ENCODE results near the gene SPTY2D1. TPM values are rescaled to one million over a fixed set of nuclear protein-coding genes. Genes with fewer than 3 reads are reported as not detected.
"Not testable (repeated sequence)": the region's sequence is repeated elsewhere in the genome, so short reads cannot be mapped to it uniquely, and the experiment has no call there.

Gene SPTY2D1
- total RNA-seq, 6 experiments from 2014 or later, result 25.9 to 29.8 (median 28.1) TPM

GRCh38 chr11:18671246-18671645 is 37.1 kb upstream of the SPTY2D1 start:
- no peaks in the 10 kb centered on the region for H3K9me3 Mint-ChIP-seq
- H3K36me3 Mint-ChIP-seq (ENCODE audit: low read depth), result no peaks in the 10 kb centered on the region
- no peak for TF ChIP-seq CTCF (IDR thresholded peaks at IDR 0.05)
- no peak for DNase-seq
- no peak overlapping the region for H3K27ac Mint-ChIP-seq
- peaks cover 17% of the 10 kb centered on the region for H3K4me1 Mint-ChIP-seq (ENCODE audit: low read depth)
- H3K4me3 Mint-ChIP-seq, result no peak overlapping the region
- H3K27me3 Mint-ChIP-seq (ENCODE audit: insufficient read depth), result peaks cover 9% of the 10 kb centered on the region

GRCh38 chr11:18669711-18670110 is 35.6 kb upstream of the SPTY2D1 start:
- peak overlapping the region; percentile 31; the same call in 1 of the 2 replicates for H3K4me3 Mint-ChIP-seq
- H3K4me1 Mint-ChIP-seq (ENCODE audit: low read depth), result peaks cover 17% of the 10 kb centered on the region
- DNase-seq, result no peak
- no peaks in the 10 kb centered on the region for H3K9me3 Mint-ChIP-seq
- no peak for TF ChIP-seq CTCF (IDR thresholded peaks at IDR 0.05)
- peaks cover 8% of the 10 kb centered on the region for H3K27me3 Mint-ChIP-seq (ENCODE audit: insufficient read depth)
- H3K36me3 Mint-ChIP-seq (ENCODE audit: low read depth), result no peaks in the 10 kb centered on the region
- H3K27ac Mint-ChIP-seq, result no peak overlapping the region

- H3K27me3 Mint-ChIP-seq (ENCODE audit: insufficient read depth), result peaks cover 8% of the 10 kb centered on the region
- TF ChIP-seq CTCF (IDR thresholded peaks at IDR 0.05), result no peak
- H3K36me3 Mint-ChIP-seq (ENCODE audit: low read depth), result no peaks in the 10 kb centered on the region
- peak overlapping the region; percentile 31; the same call in 1 of the 2 replicates for H3K4me3 Mint-ChIP-seq
- DNase-seq, result peak; percentile 1
- no peaks in the 10 kb centered on the region for H3K9me3 Mint-ChIP-seq
- H3K27ac Mint-ChIP-seq, result no peak overlapping the region
- H3K4me1 Mint-ChIP-seq (ENCODE audit: low read depth), result peaks cover 17% of the 10 kb centered on the region
These were observed 35.1 kb upstream of the SPTY2D1 start for GRCh38 chr11:18669219-18669596.

GRCh38 chr11:18668131-18668530 is 34.0 kb upstream of the SPTY2D1 start:
- H3K27me3 Mint-ChIP-seq (ENCODE audit: insufficient read depth), result peaks cover 9% of the 10 kb centered on the region
- no peak for DNase-seq
- peaks cover 17% of the 10 kb centered on the region for H3K4me1 Mint-ChIP-seq (ENCODE audit: low read depth)

GRCh38 chr11:18665353-18665872 is 31.3 kb upstream of the SPTY2D1 start:
- peaks cover 22% of the 10 kb centered on the region for H3K27me3 Mint-ChIP-seq (ENCODE audit: insufficient read depth)
- H3K36me3 Mint-ChIP-seq (ENCODE audit: low read depth), result not testable (repeated sequence)

More at GRCh38 chr11:18668131-18668530, 34.0 kb upstream of the SPTY2D1 start:
- Mint-ChIP-seq H3K9me3 (no peaks in the 10 kb centered on the region), H3K27ac (no peak overlapping the region), H3K4me3 (peak overlapping the region; percentile 54; the same call in 1 of the 2 replicates), H3K36me3 (ENCODE audit: low read depth) (no peaks in the 10 kb centered on the region)
- TF ChIP-seq CTCF (IDR thresholded peaks at IDR 0.05), result no peak

GRCh38 chr11:18657673-18658072 is 23.5 kb upstream of the SPTY2D1 start:
- H3K36me3 Mint-ChIP-seq (ENCODE audit: low read depth), result no peaks in the 10 kb centered on the region
- H3K4me3 Mint-ChIP-seq, result no peak overlapping the region
- no peaks in the 10 kb centered on the region for H3K4me1 Mint-ChIP-seq (ENCODE audit: low read depth)
- peaks cover 32% of the 10 kb centered on the region for H3K27me3 Mint-ChIP-seq (ENCODE audit: insufficient read depth)
- no peak for DNase-seq
- no peaks in the 10 kb centered on the region for H3K9me3 Mint-ChIP-seq
- no peak for TF ChIP-seq CTCF (IDR thresholded peaks at IDR 0.05)
- no peak overlapping the region for H3K27ac Mint-ChIP-seq

More at GRCh38 chr11:18665353-18665872, 31.3 kb upstream of the SPTY2D1 start:
- H3K4me1 Mint-ChIP-seq (ENCODE audit: low read depth), result peaks cover 17% of the 10 kb centered on the region
- DNase-seq, H3K27ac Mint-ChIP-seq, H3K9me3 Mint-ChIP-seq, H3K4me3 Mint-ChIP-seq: not testable (repeated sequence)
